Activated CD4-positive, alpha-beta T cell treated with anti-CD3 and anti-CD28 coated beads for 36 hours (primary cell): ENCODE data around the gene PAFAH1B2. TPM values are rescaled to one million over a fixed set of nuclear protein-coding genes. Genes with fewer than 3 reads are reported as not detected.

ENCODE experiments used
- ATAC-seq: fragments of 200-7000 bp; cut with Tn5 transposase; one replicate; pipeline ENCODE4 v1.10.0; 2021; ENCODE audit warnings: mild to moderate bottlenecking, moderate library complexity
- CTCF ChIA-PET: fragments of 350-600 bp; sonication (Branson Sonifier 250); formaldehyde crosslinking; loops from one replicate; lab custom pipeline; 2021; ENCODE audit warnings: antibody characterized with exemption; lab: Charles Lee
- POLR2A ChIA-PET: fragments of 350-600 bp; sonication (Branson Sonifier 250); formaldehyde crosslinking; loops from one replicate; lab custom pipeline; 2021; ENCODE audit warnings: antibody characterized with exemption, inconsistent platforms; lab: Charles Lee
- DNase-seq: peaks from one replicate; pipeline ENCODE4 v3.0.0-alpha.2; 2020
- H3K27ac Mint-ChIP-seq: one replicate; pipeline ENCODE4 v1.8.0; 2021; ENCODE audit warnings: mixed read lengths
- H3K27me3 Mint-ChIP-seq: one replicate; pipeline ENCODE4 v1.8.0; 2021; ENCODE audit warnings: mixed read lengths
- H3K36me3 Mint-ChIP-seq: one replicate; pipeline ENCODE4 v1.8.0; 2021; ENCODE audit warnings: low read depth, mixed read lengths
- H3K4me1 Mint-ChIP-seq: one replicate; pipeline ENCODE4 v1.8.0; 2021; ENCODE audit warnings: mixed read lengths
- H3K4me3 Mint-ChIP-seq: one replicate; pipeline ENCODE4 v1.8.0; 2021; ENCODE audit warnings: mild to moderate bottlenecking, moderate library complexity, mixed read lengths
- H3K9me3 Mint-ChIP-seq: one replicate; pipeline ENCODE4 v1.8.0; 2021; ENCODE audit warnings: low read depth, mixed read lengths
- intact Hi-C, 2 experiments: fragments of 100-400 bp; cut with DNase I in 1 of 2; cut with micrococcal nuclease in 1 of 2; formaldehyde crosslinking; loops; one replicate each; pipeline versions ENCODE4 v1.14.2 to v1.15.1; 2022 to 2024; cut with DNase I, micrococcal nuclease
- total RNA-seq, 2 experiments: library from RNA; stranded (reverse); gene quantifications; one replicate each; pipeline ENCODE4 v1.2.3, GENCODE V29; 2021

PAFAH1B2 gene
- total RNA-seq, 2 experiments from 2014 or later, result 44.8 to 57.5 TPM

DNA sequence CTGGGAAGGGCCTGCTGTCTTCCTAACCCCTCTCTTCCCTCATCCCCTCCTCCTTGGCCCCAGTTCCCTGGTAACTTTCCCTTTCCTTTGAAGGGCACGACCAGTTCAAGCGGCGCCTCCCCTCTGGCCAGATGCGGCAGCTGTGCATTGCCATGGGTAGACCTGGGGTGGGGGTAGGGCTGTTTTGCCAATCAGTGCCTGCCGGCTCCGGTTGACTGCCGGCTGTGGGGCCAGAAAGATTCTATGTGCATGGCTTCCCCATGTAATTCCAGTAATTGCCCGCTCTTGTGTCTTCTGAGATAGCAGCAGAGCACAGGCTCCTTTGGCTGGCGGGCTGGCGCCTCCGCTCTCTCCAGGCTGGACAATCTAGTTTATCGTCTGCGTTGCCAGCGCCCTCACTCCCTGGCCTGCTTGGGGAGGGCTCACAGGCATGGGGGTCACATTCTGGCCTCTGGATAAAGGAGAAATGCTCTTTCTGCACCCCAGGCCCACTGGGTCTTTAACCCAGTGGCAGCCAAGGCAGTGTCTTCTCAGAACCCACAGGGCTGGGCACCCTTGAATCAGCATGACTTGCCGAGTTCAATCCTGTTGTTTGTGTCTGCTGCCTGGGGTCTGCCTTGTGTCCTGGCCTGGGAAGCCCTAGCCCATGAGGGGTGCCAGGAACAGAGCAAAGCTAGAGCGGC, 43.9 kb downstream of the PAFAH1B2 start:
- H3K9me3 Mint-ChIP-seq, result no peaks in the 10 kb centered on the region
- H3K36me3 Mint-ChIP-seq, result peaks cover 2% of the 10 kb centered on the region
- no peaks in the 10 kb centered on the region for H3K4me1 Mint-ChIP-seq
- CTCF ChIA-PET, result no interaction called here
- intact Hi-C loops, result no loop called here
- no peaks in the 10 kb centered on the region for H3K27me3 Mint-ChIP-seq
- H3K4me3 Mint-ChIP-seq, result no peak overlapping the region
- DNase-seq (no peak), ATAC-seq (no peak)
- POLR2A ChIA-PET, result interaction anchor here (1.0 kb wide), 1 partner anchor 10 kb away, joined by 3 read pairs; the partner anchor contains the start of gene SIDT2
- no peak overlapping the region for H3K27ac Mint-ChIP-seq

DNA sequence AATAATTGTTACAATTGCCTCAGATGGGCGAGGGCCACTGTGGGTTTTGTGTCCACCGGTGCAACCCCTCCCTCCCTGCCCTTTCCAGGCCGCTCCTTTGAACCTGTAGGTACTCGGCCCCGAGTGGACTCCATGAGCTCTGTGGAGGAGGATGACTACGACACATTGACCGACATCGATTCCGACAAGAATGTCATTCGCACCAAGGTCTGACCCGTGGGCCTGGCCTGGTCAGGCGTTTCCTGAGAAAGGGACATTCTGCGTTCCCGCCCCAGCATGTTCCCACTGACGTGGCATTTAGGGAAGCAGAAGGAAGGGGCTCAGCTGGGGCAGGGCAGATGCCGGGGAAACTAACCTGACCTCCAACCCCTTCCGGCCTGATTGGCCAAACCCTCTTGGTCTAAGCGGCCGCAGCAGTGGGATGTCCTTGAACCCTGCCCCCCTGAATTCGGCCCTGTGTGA, 44.6 kb downstream of the PAFAH1B2 start:
- CTCF ChIA-PET, result interaction anchor here (0.6 kb wide), 1 partner anchor 9 kb away, joined by 6 read pairs; no protein-coding TSS in a partner anchor
- POLR2A ChIA-PET, result interaction anchor here (1.0 kb wide), 1 partner anchor 10 kb away, joined by 3 read pairs; the partner anchor contains the start of gene SIDT2
- no peaks in the 10 kb centered on the region for H3K4me1 Mint-ChIP-seq
- H3K36me3 Mint-ChIP-seq, result peaks cover 2% of the 10 kb centered on the region
- DNase-seq, result no peak
- ATAC-seq, result no peak
- no peaks in the 10 kb centered on the region for H3K27me3 Mint-ChIP-seq
- H3K27ac Mint-ChIP-seq, result no peak overlapping the region
- intact Hi-C loops, result no loop called here
- H3K4me3 Mint-ChIP-seq, result no peak overlapping the region
- no peaks in the 10 kb centered on the region for H3K9me3 Mint-ChIP-seq

DNA sequence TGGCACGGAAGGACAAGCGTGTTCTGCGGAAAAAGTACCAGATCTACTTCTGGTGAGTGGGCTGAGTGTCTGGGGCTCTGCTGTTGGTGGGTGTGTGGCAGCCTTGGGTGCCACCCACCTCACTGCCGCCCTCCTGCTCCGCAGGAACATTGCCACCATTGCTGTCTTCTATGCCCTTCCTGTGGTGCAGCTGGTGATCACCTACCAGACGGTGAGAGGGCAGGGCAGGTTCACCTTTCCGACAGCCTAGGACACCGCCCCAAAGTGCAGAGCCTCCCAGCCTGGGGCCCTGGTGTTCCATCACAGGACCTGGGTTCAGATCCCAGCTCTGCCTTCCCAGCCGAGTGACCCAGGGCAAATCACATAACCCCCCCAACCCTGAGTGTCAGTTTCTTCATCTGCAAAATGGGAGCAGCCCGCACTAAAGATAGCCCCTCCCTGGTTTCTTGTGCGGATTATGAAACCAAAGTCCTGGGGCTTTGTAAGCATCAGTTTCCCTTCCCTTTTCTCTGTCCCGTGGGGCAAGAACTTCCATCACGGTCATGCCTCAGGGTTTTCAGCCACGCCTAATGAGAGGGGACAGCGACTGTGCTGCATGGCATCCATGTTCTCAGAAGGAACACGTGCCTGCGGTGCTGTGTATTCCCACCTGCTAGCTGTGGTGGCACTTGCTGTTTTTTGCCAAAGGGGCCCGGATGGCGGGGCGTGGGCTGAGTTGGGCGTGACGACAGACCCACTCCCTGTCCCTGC, 45.3 kb downstream of the PAFAH1B2 start:
- no peaks in the 10 kb centered on the region for H3K9me3 Mint-ChIP-seq
- no peaks in the 10 kb centered on the region for H3K27me3 Mint-ChIP-seq
- H3K4me1 Mint-ChIP-seq, result no peaks in the 10 kb centered on the region
- CTCF ChIA-PET, result interaction anchor here (0.6 kb wide), 1 partner anchor 9 kb away, joined by 6 read pairs; no protein-coding TSS in a partner anchor
- ATAC-seq, result no peak
- DNase-seq, result no peak
- H3K36me3 Mint-ChIP-seq, result peaks cover 2% of the 10 kb centered on the region
- H3K4me3 Mint-ChIP-seq, result no peak overlapping the region
- POLR2A ChIA-PET, result interaction anchor here (1.0 kb wide), 1 partner anchor 11 kb away, joined by 3 read pairs; the partner anchor contains the start of gene SIDT2
- H3K27ac Mint-ChIP-seq, result no peak overlapping the region
- intact Hi-C loops, result no loop called here

DNA sequence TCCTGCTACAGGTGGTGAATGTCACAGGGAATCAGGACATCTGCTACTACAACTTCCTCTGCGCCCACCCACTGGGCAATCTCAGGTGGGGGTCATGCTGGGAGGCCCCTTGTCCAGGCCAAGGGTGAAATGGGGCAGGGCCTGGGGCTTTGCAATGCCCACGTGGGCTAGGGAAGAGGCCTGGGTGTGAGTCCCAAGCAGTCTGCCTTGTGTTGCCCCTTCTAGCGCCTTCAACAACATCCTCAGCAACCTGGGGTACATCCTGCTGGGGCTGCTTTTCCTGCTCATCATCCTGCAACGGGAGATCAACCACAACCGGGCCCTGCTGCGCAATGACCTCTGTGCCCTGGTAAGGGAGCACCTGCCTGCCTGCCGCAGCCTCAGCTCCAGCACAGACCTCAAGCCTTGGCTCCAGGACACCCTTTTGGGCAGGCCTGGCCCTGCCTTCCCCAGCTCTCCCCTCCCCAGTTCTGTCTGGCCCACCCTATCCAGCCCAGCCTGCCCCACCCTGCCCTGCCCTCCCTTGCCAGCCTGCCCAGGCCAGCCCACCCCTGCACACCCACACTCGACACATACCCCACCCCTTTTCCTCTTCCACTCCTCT, 46.0 kb downstream of the PAFAH1B2 start:
- peaks cover 2% of the 10 kb centered on the region for H3K36me3 Mint-ChIP-seq
- no peak overlapping the region for H3K27ac Mint-ChIP-seq
- DNase-seq (no peak), ATAC-seq (no peak)
- no peaks in the 10 kb centered on the region for H3K9me3 Mint-ChIP-seq
- intact Hi-C loops, result no loop called here
- no peak overlapping the region for H3K4me3 Mint-ChIP-seq
- ChIA-PET POLR2A (no interaction called here), CTCF (no interaction called here)
- no peaks in the 10 kb centered on the region for H3K4me1 Mint-ChIP-seq
- no peaks in the 10 kb centered on the region for H3K27me3 Mint-ChIP-seq

DNA sequence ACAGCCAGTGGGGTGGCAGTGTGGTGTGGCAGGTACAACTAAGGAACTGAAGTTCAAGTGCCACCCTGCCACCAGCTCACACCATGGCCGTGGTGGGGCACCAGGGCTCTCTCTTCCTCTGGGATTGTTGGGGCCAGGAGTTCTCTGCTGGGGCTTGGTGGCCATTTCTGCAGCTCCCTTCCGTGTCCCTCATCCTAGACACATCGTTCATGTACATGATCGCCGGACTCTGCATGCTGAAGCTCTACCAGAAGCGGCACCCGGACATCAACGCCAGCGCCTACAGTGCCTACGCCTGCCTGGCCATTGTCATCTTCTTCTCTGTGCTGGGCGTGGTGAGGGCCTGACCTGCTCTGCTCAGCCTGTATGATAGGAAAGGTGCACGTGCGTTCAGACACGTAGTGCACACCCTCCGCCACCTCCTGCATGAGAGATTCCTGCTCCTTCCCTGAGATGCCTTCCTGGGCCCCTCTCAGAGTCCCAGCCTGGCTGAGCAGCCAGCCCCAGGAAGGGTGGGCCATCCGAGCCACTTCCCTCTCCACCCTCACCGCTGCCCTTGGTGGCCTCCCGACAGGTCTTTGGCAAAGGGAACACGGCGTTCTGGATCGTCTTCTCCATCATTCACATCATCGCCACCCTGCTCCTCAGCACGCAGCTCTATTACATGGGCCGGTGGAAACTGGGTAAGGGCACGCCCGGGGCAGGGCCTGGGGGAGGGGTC, 47.8 kb downstream of the PAFAH1B2 start:
- H3K27me3 Mint-ChIP-seq, result no peaks in the 10 kb centered on the region
- peaks cover 5% of the 10 kb centered on the region for H3K36me3 Mint-ChIP-seq
- no peaks in the 10 kb centered on the region for H3K4me1 Mint-ChIP-seq
- DNase-seq (no peak), ATAC-seq (no peak)
- H3K4me3 Mint-ChIP-seq, result no peak overlapping the region
- CTCF ChIA-PET, result interaction anchor here (1.0 kb wide), 1 partner anchor 10 kb away, joined by 3 read pairs; no protein-coding TSS in a partner anchor
- H3K9me3 Mint-ChIP-seq, result no peaks in the 10 kb centered on the region
- H3K27ac Mint-ChIP-seq, result no peak overlapping the region
- POLR2A ChIA-PET, result no interaction called here
- intact Hi-C loops, result no loop called here

DNA sequence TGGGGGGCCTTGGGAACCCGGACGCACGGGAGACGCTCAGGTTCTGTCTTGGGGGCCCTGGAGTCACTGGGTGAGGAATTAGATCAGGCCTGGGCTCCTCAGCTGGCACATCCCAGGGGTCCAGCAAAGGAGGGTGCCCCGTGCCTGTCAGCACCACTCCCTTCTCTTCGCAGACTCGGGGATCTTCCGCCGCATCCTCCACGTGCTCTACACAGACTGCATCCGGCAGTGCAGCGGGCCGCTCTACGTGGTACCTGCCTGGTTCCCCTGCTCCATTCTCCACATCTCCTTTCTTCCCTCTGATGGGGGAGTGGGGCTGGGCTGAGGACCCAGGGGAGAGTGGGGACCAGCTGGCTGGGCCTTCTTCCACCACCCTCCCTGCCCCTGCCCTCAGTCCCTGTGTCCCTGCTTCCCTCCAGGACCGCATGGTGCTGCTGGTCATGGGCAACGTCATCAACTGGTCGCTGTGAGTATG, 48.4 kb downstream of the PAFAH1B2 start:
- Mint-ChIP-seq H3K27me3 (no peaks in the 10 kb centered on the region), H3K9me3 (no peaks in the 10 kb centered on the region), H3K4me3 (no peak overlapping the region), H3K27ac (no peak overlapping the region), H3K4me1 (no peaks in the 10 kb centered on the region), H3K36me3 (peaks cover 5% of the 10 kb centered on the region)
- DNase-seq (no peak), ATAC-seq (no peak)
- intact Hi-C loops, result no loop called here
- ChIA-PET POLR2A (no interaction called here), CTCF (interaction anchor here (1.0 kb wide), 1 partner anchor 10 kb away, joined by 3 read pairs; no protein-coding TSS in a partner anchor)

DNA sequence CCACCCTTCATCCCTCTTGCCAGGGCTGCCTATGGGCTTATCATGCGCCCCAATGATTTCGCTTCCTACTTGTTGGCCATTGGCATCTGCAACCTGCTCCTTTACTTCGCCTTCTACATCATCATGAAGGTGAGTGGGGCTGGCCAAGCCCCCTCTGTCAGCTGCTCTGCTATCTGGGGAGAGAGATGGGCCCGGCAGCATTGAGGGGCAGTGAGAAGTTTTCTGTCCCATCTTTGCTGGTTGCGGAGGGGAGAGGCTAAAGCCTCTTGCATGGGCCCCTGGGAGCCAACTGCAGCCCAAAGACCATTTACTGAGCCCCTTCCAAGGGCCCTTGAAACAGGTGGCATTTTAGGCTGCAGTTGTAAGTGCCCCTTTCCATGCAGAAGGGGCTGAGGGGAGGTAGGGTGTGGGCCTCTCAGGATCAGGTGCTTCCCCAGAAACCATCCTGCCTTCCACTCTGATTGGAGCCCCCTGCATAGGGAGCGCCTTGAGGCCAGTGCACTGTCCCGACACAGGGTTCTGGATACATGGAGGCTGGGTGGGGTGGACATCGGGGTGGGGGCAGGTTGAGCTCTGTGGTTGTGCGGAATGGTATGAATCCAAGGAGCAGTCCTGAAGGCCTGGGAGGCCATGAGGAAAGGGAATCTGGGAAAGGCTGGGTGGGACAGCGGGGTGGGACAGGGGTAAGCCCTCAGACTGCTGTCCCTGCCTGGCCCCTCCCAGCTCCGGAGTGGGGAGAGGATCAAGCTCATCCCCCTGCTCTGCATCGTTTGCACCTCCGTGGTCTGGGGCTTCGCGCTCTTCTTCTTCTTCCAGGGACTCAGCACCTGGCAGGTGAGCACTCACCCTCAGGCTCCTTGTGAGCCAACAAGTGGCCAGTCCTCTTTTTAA, 49.3 kb downstream of the PAFAH1B2 start:
- no peaks in the 10 kb centered on the region for H3K9me3 Mint-ChIP-seq
- no peak overlapping the region for H3K27ac Mint-ChIP-seq
- H3K27me3 Mint-ChIP-seq, result no peaks in the 10 kb centered on the region
- H3K36me3 Mint-ChIP-seq, result peaks cover 5% of the 10 kb centered on the region
- ATAC-seq (no peak), DNase-seq (no peak)
- H3K4me3 Mint-ChIP-seq, result no peak overlapping the region
- intact Hi-C loops, result no loop called here
- POLR2A ChIA-PET, result no interaction called here
- H3K4me1 Mint-ChIP-seq, result no peaks in the 10 kb centered on the region
- CTCF ChIA-PET, result interaction anchor here (0.8 to 1.2 kb wide), 3 partner anchors 9 to 13 kb away, joined by 3 to 4 read pairs (median 3); no protein-coding TSS in a partner anchor

DNA sequence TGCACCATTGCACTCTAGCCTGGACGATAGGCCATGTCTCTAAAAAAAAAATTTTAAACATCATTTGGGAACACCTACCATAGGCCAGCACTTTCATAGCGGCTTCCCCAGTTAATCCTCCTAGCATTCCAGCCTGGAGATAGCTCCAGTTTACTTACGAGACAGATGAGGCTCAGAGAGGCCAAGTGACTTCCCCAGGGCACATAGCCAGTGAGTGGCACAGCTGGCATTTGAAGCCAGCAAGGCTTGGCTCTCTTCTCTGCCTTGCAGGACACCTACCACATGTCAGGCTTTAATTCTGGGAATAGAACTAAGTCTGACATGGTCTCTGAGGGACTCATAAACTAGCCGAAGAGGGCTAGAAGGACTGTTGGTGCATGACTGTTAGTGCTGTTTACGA, 50.2 kb downstream of the PAFAH1B2 start:
- Mint-ChIP-seq H3K4me1 (no peaks in the 10 kb centered on the region), H3K9me3 (no peaks in the 10 kb centered on the region), H3K27me3 (no peaks in the 10 kb centered on the region), H3K4me3 (no peak overlapping the region), H3K27ac (no peak overlapping the region), H3K36me3 (peaks cover 5% of the 10 kb centered on the region)
- ChIA-PET POLR2A (no interaction called here), CTCF (interaction anchor here (0.8 to 1.2 kb wide), 2 partner anchors 11 to 13 kb away, joined by 3 to 4 read pairs; no protein-coding TSS in a partner anchor)
- intact Hi-C loops, result no loop called here
- DNase-seq (no peak), ATAC-seq (no peak)

DNA sequence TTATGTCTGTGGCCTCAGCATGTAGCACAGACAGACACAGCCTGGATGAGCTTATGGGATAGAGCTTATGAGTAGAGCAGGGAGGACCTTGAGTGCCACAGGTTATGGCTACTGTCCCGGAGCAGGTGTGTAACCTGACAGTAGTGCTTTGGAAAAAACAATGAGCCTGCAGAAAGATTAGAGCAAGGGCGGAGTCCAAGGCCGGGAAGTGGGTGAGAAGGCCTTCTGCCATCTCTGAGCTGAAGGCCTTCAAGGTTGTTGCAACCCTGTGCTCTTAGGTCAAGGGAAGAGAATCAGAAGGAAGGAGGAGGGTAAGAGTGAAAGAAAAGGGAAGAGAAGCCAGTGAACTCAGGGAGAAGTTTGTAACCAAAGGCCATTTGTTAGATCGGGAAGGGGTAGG, 51.2 kb downstream of the PAFAH1B2 start:
- no peaks in the 10 kb centered on the region for H3K9me3 Mint-ChIP-seq
- POLR2A ChIA-PET, result interaction anchor here (1.0 kb wide), 1 partner anchor 31 kb away, joined by 3 read pairs; no protein-coding TSS in a partner anchor
- ATAC-seq, result no peak
- peak overlapping the region; percentile 1 for H3K27ac Mint-ChIP-seq
- DNase-seq, result no peak
- no peaks in the 10 kb centered on the region for H3K27me3 Mint-ChIP-seq
- peaks cover 5% of the 10 kb centered on the region for H3K36me3 Mint-ChIP-seq
- CTCF ChIA-PET, result interaction anchor here (0.6 kb wide), 1 partner anchor 70 kb away, joined by 3 read pairs; no protein-coding TSS in a partner anchor
- H3K4me3 Mint-ChIP-seq, result no peak overlapping the region
- intact Hi-C loops, result no loop called here
- H3K4me1 Mint-ChIP-seq, result no peaks in the 10 kb centered on the region

DNA sequence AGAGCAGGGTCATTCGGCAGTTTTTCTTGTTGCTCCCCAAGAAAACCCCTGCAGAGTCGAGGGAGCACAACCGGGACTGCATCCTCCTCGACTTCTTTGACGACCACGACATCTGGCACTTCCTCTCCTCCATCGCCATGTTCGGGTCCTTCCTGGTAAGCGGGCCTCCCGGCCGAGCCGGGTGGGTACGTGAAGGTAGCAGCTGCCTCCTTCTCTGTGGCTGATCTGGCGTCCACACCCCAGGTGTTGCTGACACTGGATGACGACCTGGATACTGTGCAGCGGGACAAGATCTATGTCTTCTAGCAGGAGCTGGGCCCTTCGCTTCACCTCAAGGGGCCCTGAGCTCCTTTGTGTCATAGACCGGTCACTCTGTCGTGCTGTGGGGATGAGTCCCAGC, 51.7 kb downstream of the PAFAH1B2 start:
- H3K9me3 Mint-ChIP-seq, result no peaks in the 10 kb centered on the region
- ChIA-PET POLR2A (interaction anchor here (1.0 kb wide), 1 partner anchor 31 kb away, joined by 3 read pairs; no protein-coding TSS in a partner anchor), CTCF (interaction anchor here (0.6 kb wide), 1 partner anchor 71 kb away, joined by 3 read pairs; no protein-coding TSS in a partner anchor)
- ATAC-seq (no peak), DNase-seq (no peak)
- H3K4me3 Mint-ChIP-seq, result no peak overlapping the region
- H3K27ac Mint-ChIP-seq, result no peak overlapping the region
- intact Hi-C loops, result no loop called here
- H3K36me3 Mint-ChIP-seq, result peaks cover 3% of the 10 kb centered on the region
- no peaks in the 10 kb centered on the region for H3K4me1 Mint-ChIP-seq
- no peaks in the 10 kb centered on the region for H3K27me3 Mint-ChIP-seq
